OCI-LY7 (cell line): ENCODE measurements around the gene NAALADL2. TPM values are rescaled to one million over a fixed set of nuclear protein-coding genes. Genes with fewer than 3 reads are reported as not detected.

Experiments used
- BruUV-seq: library from RNA; stranded (reverse); fragments of 400-500 nt; replicated peaks from 2 replicates; lab custom pipeline; 2021; lab: Mats Ljungman, UMichigan
- CTCF ChIA-PET: fragments of 300-600 bp; sonication (Branson Sonifier 250); formaldehyde crosslinking; loops from one replicate; lab custom pipeline; 2022; ENCODE audit warnings: antibody characterized with exemption; ENCODE audit not compliant: unreplicated experiment; lab: Charles Lee
- POLR2A ChIA-PET: fragments of 300-600 bp; sonication (Branson Sonifier 250); formaldehyde crosslinking; loops from one replicate; lab custom pipeline; 2022; ENCODE audit warnings: antibody characterized with exemption; lab: Charles Lee
- DNase-seq: peaks from one replicate; pipeline ENCODE4 v3.0.0-alpha.2; 2015; ENCODE audit warnings: low spot score
- H2AFZ ChIP-seq: fragments of 200-600 bp; sonication (generic), shearing (Covaris generic); 2 replicates; pipeline ENCODE4 v1.6.1; 2014; ENCODE audit warnings: mild to moderate bottlenecking, antibody characterized with exemption, low read length, moderate library complexity
- H3K27ac ChIP-seq: fragments of 200-600 bp; sonication (generic); 2 replicates; pipeline ENCODE4 v1.5.1; 2014; ENCODE audit warnings: mixed run types, low read depth, mild to moderate bottlenecking, moderate library complexity, low read length, inconsistent platforms; ENCODE audit not compliant: poor library complexity, severe bottlenecking
- H3K36me3 ChIP-seq: fragments of 200-600 bp; sonication (generic); 2 replicates; pipeline ENCODE4 v1.6.1; 2014; ENCODE audit warnings: mild to moderate bottlenecking, antibody characterized with exemption, low read length, moderate library complexity, mixed read lengths; ENCODE audit not compliant: insufficient read depth
- H3K4me1 ChIP-seq: fragments of 200-600 bp; sonication (generic); 2 replicates; pipeline ENCODE4 v1.5.1; 2014; ENCODE audit warnings: mild to moderate bottlenecking, low read length; ENCODE audit not compliant: insufficient read depth, poor library complexity, severe bottlenecking
- H3K4me2 ChIP-seq: fragments of 200-600 bp; sonication (generic); 2 replicates; pipeline ENCODE4 v1.6.1; 2014; ENCODE audit warnings: mild to moderate bottlenecking, low read length
- H3K4me3 ChIP-seq: fragments of 200-600 bp; sonication (generic); 2 replicates; pipeline ENCODE4 v1.5.1; 2014; ENCODE audit warnings: mild to moderate bottlenecking, low read depth, low read length; ENCODE audit not compliant: poor library complexity, severe bottlenecking
- H3K79me2 ChIP-seq: fragments of 200-600 bp; sonication (generic); 2 replicates; pipeline ENCODE4 v1.6.1; 2016; ENCODE audit warnings: low read depth, mild to moderate bottlenecking, low read length, moderate library complexity, mixed read lengths; ENCODE audit not compliant: insufficient read depth
- H3K9me2 ChIP-seq: fragments of 200-600 bp; sonication (generic); 2 replicates; pipeline ENCODE4 v1.6.1; 2016; ENCODE audit warnings: mild to moderate bottlenecking, low read length, mixed read lengths; ENCODE audit not compliant: insufficient read depth
- H3K9me3 ChIP-seq: fragments of 200-600 bp; sonication (generic); 2 replicates; pipeline ENCODE4 v1.6.1; 2014; ENCODE audit warnings: mild to moderate bottlenecking, mixed run types, low read length, mixed read lengths
- H4K20me1 ChIP-seq: fragments of 200-600 bp; sonication (generic); 2 replicates; pipeline ENCODE4 v1.6.1; 2014; ENCODE audit warnings: mild to moderate bottlenecking, antibody characterized with exemption, low read length, moderate library complexity, mixed read lengths; ENCODE audit not compliant: insufficient read depth
- EZH2phosphoT487 ChIP-seq: fragments of 200-600 bp; sonication (generic); IDR thresholded peaks from 2 replicates; pipeline ENCODE4 v1.6.1; 2018; ENCODE audit warnings: low read depth, borderline replicate concordance, mild to moderate bottlenecking, mixed run types, antibody characterized with exemption, low read length, moderate library complexity, mixed read lengths
- intact Hi-C: fragments of 100-400 bp; cut with micrococcal nuclease; formaldehyde crosslinking; loops from one replicate; pipeline ENCODE4 v1.10.0; 2022; ENCODE audit not compliant: unreplicated experiment
- total RNA-seq, 2 experiments: library from RNA; depleted of rRNA in 1 of 2; stranded (reverse); fragments of >200 nt in 1 of 2; shearing (Covaris generic) in 1 of 2; gene quantifications; 2 replicates each; pipeline ENCODE4 v1.2.3, GENCODE V29; 2014 to 2022
- TF ChIP-seq, protein P1 (sequence below): fragments of 200-600 bp; sonication (generic); conservative IDR thresholded peaks from 2 replicates; pipeline ENCODE4 v1.5.1; 2014; ENCODE audit warnings: mild to moderate bottlenecking, antibody characterized with exemption, low read length, moderate library complexity, mixed read lengths

Gene NAALADL2
- total RNA-seq, 2 experiments from 2014 or later = 0.25 to 0.70 TPM

DNA sequence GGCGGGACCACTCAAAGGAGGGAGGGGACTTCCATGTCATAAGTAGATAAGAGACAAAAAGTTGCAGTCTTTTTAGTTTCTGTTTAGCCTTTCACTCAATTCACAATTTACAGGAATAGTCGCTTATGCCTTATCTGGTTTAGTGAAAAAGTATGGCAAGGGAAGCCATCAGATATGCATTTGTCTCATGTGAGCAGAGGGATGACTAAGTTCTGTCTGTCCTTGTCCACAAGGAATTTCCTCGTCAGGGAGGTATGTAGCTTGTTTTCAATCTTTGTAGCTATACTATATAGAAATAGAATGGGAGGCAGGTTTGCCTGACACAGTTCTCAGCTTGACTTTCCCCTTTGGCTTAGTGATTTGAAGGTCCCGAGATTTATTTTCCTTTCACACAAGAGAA, 882.8 kb downstream of the NAALADL2 start:
- no peak for TF ChIP-seq EZH2phosphoT487
- TF ChIP-seq, protein P1, sequence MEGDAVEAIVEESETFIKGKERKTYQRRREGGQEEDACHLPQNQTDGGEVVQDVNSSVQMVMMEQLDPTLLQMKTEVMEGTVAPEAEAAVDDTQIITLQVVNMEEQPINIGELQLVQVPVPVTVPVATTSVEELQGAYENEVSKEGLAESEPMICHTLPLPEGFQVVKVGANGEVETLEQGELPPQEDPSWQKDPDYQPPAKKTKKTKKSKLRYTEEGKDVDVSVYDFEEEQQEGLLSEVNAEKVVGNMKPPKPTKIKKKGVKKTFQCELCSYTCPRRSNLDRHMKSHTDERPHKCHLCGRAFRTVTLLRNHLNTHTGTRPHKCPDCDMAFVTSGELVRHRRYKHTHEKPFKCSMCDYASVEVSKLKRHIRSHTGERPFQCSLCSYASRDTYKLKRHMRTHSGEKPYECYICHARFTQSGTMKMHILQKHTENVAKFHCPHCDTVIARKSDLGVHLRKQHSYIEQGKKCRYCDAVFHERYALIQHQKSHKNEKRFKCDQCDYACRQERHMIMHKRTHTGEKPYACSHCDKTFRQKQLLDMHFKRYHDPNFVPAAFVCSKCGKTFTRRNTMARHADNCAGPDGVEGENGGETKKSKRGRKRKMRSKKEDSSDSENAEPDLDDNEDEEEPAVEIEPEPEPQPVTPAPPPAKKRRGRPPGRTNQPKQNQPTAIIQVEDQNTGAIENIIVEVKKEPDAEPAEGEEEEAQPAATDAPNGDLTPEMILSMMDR = no peak
- BruUV-seq = no TSS peak
- no peaks in the 10 kb centered on the region for H3K9me3 ChIP-seq
- no peaks in the 10 kb centered on the region for H4K20me1 ChIP-seq
- H3K79me2 ChIP-seq = no peaks in the 10 kb centered on the region
- H3K27ac ChIP-seq = no peak overlapping the region
- H3K9me2 ChIP-seq = no peaks in the 10 kb centered on the region
- CTCF ChIA-PET = no interaction called here
- no peak for DNase-seq
- POLR2A ChIA-PET = no interaction called here
- no peaks in the 10 kb centered on the region for H3K36me3 ChIP-seq
- no peak overlapping the region for H3K4me3 ChIP-seq
- no peak overlapping the region for H2AFZ ChIP-seq
- H3K4me2 ChIP-seq = no peak overlapping the region
- intact Hi-C loops = no loop called here
- H3K4me1 ChIP-seq = no peaks in the 10 kb centered on the region

DNA sequence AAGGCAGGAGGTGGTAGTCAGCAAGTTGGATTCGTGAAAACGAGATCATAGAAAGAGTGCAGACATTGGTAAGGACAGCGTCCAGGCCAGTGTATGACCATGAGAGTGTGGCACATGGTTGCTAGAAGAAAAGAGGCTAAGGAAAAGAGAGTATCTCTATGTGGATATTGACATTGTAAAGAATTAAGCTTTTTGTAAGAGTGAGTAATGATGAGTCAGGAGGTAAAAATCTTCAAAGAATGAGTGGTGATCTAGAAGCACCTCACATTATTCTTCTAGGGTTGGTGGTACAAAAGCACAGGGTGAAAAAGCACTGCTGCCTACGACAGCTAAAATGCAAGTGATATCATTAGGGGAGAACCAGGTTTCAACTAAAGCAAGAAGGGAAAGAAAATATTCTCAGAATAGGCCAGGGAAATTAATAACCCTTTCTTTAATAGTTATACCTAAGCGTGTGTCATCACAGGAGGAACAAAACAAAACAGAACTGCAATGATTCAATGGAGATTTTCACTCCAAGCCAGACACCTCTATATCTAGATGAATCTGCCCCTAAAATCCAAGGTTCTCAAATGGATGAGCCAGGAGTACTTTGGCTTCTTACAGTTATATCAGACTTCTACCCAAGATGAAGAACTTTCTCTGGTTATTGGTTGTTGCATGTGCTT, 884.7 kb downstream of the NAALADL2 start:
- no peaks in the 10 kb centered on the region for H3K4me1 ChIP-seq
- H2AFZ ChIP-seq = no peak overlapping the region
- no peaks in the 10 kb centered on the region for H3K36me3 ChIP-seq
- H3K79me2 ChIP-seq = no peaks in the 10 kb centered on the region
- H3K27ac ChIP-seq = no peak overlapping the region
- H3K9me2 ChIP-seq = no peaks in the 10 kb centered on the region
- H3K4me2 ChIP-seq = no peak overlapping the region
- TF ChIP-seq EZH2phosphoT487 = no peak
- TF ChIP-seq, protein P1 = no peak
- no peak overlapping the region for H3K4me3 ChIP-seq
- no peaks in the 10 kb centered on the region for H3K9me3 ChIP-seq
- intact Hi-C loops = no loop called here
- ChIA-PET CTCF (no interaction called here), POLR2A (interaction anchor here (0.6 kb wide), 1 partner anchor 1910 kb away, joined by 3 read pairs; no protein-coding TSS in a partner anchor)
- no TSS peak for BruUV-seq
- DNase-seq = no peak
- H4K20me1 ChIP-seq = no peaks in the 10 kb centered on the region

DNA sequence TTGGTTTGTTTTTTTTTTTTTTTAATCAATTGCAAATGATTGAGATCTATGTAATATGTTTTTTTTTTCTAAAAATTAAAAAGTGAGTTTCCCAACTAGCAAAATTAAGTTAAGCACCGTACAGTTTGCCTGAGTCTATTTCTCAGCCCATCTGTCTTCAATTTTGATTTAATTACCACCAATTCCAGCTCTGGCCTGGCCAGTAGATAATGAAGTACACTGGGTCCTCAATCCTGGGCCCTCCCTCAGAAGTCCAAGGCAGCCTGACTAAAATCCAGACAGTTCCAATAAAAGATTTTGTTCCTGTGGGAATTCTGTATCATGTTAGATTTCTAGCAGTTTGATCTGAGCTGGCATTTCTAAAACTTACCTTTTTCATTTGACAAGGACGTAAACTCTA, 887.2 kb downstream of the NAALADL2 start:
- Histone ChIP-seq H2AFZ (no peak overlapping the region), H3K79me2 (no peaks in the 10 kb centered on the region), H3K4me1 (no peaks in the 10 kb centered on the region), H3K4me3 (no peak overlapping the region), H3K9me2 (no peaks in the 10 kb centered on the region), H3K36me3 (no peaks in the 10 kb centered on the region), H3K9me3 (no peaks in the 10 kb centered on the region), H4K20me1 (no peaks in the 10 kb centered on the region), H3K27ac (no peak overlapping the region), H3K4me2 (no peak overlapping the region)
- DNase-seq = no peak
- TF ChIP-seq, protein P1 = no peak
- no peak for TF ChIP-seq EZH2phosphoT487
- no TSS peak for BruUV-seq
- POLR2A ChIA-PET = interaction anchor here (0.7 kb wide), 1 partner anchor 27 kb away, joined by 5 read pairs; no protein-coding TSS in a partner anchor
- intact Hi-C loops = no loop called here
- CTCF ChIA-PET = no interaction called here
